ENCODE results near the gene SYNE1. TPM values are rescaled to one million over a fixed set of nuclear protein-coding genes. Genes with fewer than 3 reads are reported as not detected.

Gene SYNE1
- polyA plus RNA-seq, 1 donor from 2014 or later: 38.5 TPM

- no peak overlapping the region for H2AFZ ChIP-seq (ENCODE audit: low read depth, low read length)
- no peaks in the 10 kb centered on the region for H3K9me2 ChIP-seq (ENCODE audit: insufficient read depth, low read length)
- no peaks in the 10 kb centered on the region for H3K9me3 ChIP-seq (ENCODE audit: low read length)
- no peaks in the 10 kb centered on the region for H3K27me3 ChIP-seq (ENCODE audit: insufficient read depth, low read depth, low read length)
- H3K4me2 ChIP-seq (ENCODE audit: low read length): no peak overlapping the region
- H3F3A ChIP-seq (ENCODE audit: insufficient read depth, low read length, poor library complexity, severe bottlenecking): no peaks in the 10 kb centered on the region
- TF ChIP-seq EZH2 (IDR thresholded peaks at IDR 0.05; ENCODE audit: borderline replicate concordance, insufficient read depth, low read length, poor library complexity, severe bottlenecking): no peak
- TF ChIP-seq RAD21 (conservative IDR thresholded peaks at IDR 0.05): peak; percentile 74
- TF ChIP-seq CTCF (IDR thresholded peaks at IDR 0.05; ENCODE audit: poor library complexity, severe bottlenecking): peak; percentile 69
- TF ChIP-seq REST (IDR thresholded peaks at IDR 0.05; ENCODE audit: borderline replicate concordance): no peak
- TF ChIP-seq TAF1 (IDR thresholded peaks at IDR 0.05; ENCODE audit: low read depth): no peak
- peak; percentile 79 for TF ChIP-seq SMC3 (conservative IDR thresholded peaks at IDR 0.05; ENCODE audit: poor library complexity)
- H3K79me2 ChIP-seq (replicated peaks; ENCODE audit: insufficient read depth, low read length): no peaks in the 10 kb centered on the region
- peaks cover 15% of the 10 kb centered on the region for H3K36me3 ChIP-seq (ENCODE audit: insufficient read depth, low read length)
- no peak overlapping the region for H3K27ac ChIP-seq (ENCODE audit: low read length)
- no peaks in the 10 kb centered on the region for H4K20me1 ChIP-seq (ENCODE audit: insufficient read depth)
- no peak overlapping the region for H3K4me3 ChIP-seq (ENCODE audit: low read length)
- no peak overlapping the region for H3K9ac ChIP-seq (ENCODE audit: low read length)
Measured at GRCh38 chr6:152124429-152125074, 512.6 kb downstream of the SYNE1 start.

GRCh38 chr6:152123076-152123475 is 514.1 kb downstream of the SYNE1 start:
- H2AFZ ChIP-seq (ENCODE audit: low read depth, low read length): no peak overlapping the region
- H3F3A ChIP-seq (ENCODE audit: insufficient read depth, low read length, poor library complexity, severe bottlenecking): no peaks in the 10 kb centered on the region
- TF ChIP-seq EP300 (conservative IDR thresholded peaks at IDR 0.05; ENCODE audit: poor library complexity, severe bottlenecking): no peak
- TF ChIP-seq TAF1 (IDR thresholded peaks at IDR 0.05; ENCODE audit: low read depth): no peak
- no peak for TF ChIP-seq EZH2 (IDR thresholded peaks at IDR 0.05; ENCODE audit: borderline replicate concordance, insufficient read depth, low read length, poor library complexity, severe bottlenecking)
- no peak for TF ChIP-seq REST (IDR thresholded peaks at IDR 0.05; ENCODE audit: borderline replicate concordance)
- TF ChIP-seq CTCF (IDR thresholded peaks at IDR 0.05; ENCODE audit: poor library complexity, severe bottlenecking): no peak
- no peak for TF ChIP-seq SMC3 (conservative IDR thresholded peaks at IDR 0.05; ENCODE audit: poor library complexity)
- TF ChIP-seq POLR2AphosphoS5 (IDR thresholded peaks at IDR 0.05): no peak
- no peaks in the 10 kb centered on the region for H3K9me2 ChIP-seq (ENCODE audit: insufficient read depth, low read length)
- no peaks in the 10 kb centered on the region for H3K9me3 ChIP-seq (ENCODE audit: low read length)
- H3K79me2 ChIP-seq (replicated peaks; ENCODE audit: insufficient read depth, low read length): no peaks in the 10 kb centered on the region
- H3K4me3 ChIP-seq (ENCODE audit: low read length): no peak overlapping the region
- no peak overlapping the region for H3K27ac ChIP-seq (ENCODE audit: low read length)
- H4K20me1 ChIP-seq (ENCODE audit: insufficient read depth): no peaks in the 10 kb centered on the region
- peaks cover 8% of the 10 kb centered on the region for H3K36me3 ChIP-seq (ENCODE audit: insufficient read depth, low read length)
- H3K27me3 ChIP-seq (ENCODE audit: insufficient read depth, low read depth, low read length): no peaks in the 10 kb centered on the region
- no peak overlapping the region for H3K9ac ChIP-seq (ENCODE audit: low read length)
- no peak overlapping the region for H3K4me2 ChIP-seq (ENCODE audit: low read length)
